Left ventricle myocardium inferior (tissue), 1 donor: ENCODE results near the gene KIF16B. TPM values are rescaled to one million over a fixed set of nuclear protein-coding genes. Genes with fewer than 3 reads are reported as not detected.

Source experiments
- DNase-seq: peaks from one replicate; pipeline ENCODE4 v3.0.0-alpha.2; 2020
- H3K27ac ChIP-seq: fragments of 200-600 bp; replicated peaks from 2 replicates; pipeline ENCODE4 v1.8.0; 2021
- H3K27me3 ChIP-seq: fragments of 200-600 bp; 2 replicates; pipeline ENCODE4 v1.8.0; 2021; ENCODE audit warnings: low read depth
- H3K36me3 ChIP-seq: fragments of 200-600 bp; 2 replicates; pipeline ENCODE4 v1.8.0; 2021
- H3K4me1 ChIP-seq: fragments of 200-600 bp; 2 replicates; pipeline ENCODE4 v1.8.0; 2021
- H3K4me3 ChIP-seq: fragments of 200-600 bp; 2 replicates; pipeline ENCODE4 v1.8.0; 2021; ENCODE audit warnings: mild to moderate bottlenecking, moderate library complexity
- H3K9me3 ChIP-seq: fragments of 200-600 bp; replicated peaks from 2 replicates; pipeline ENCODE4 v1.8.0; 2021
- CTCF ChIP-seq: fragments of 200-600 bp; IDR thresholded peaks from 2 replicates; pipeline ENCODE4 v1.8.0; 2021; ENCODE audit warnings: antibody characterized with exemption, mild to moderate bottlenecking, borderline replicate concordance
- intact Hi-C: fragments of 100-400 bp; cut with micrococcal nuclease; formaldehyde crosslinking; loops from one replicate; pipeline ENCODE4 v1.11.0; 2022
- total RNA-seq: library from RNA; stranded (reverse); fragmentation: NEBNext Ultra II Directional; extraction: Animal tissue kit (Norgen Biotek cat#: 25700); gene quantifications from one replicate; pipeline ENCODE4 v1.2.1, GENCODE V29; 2021
- donor health status: DM: no; HTN: yes; CAD: no; lungs with severe emphysema.

KIF16B gene
- total RNA-seq, 1 donor from 2014 or later: 16.4 TPM

GRCh38 chr20:16270314-16270931 is 302.8 kb downstream of the KIF16B start:
- Histone ChIP-seq H3K27me3 (no peaks in the 10 kb centered on the region), H3K9me3 (peaks cover 15% of the 10 kb centered on the region), H3K27ac (no peak overlapping the region), H3K4me1 (no peaks in the 10 kb centered on the region), H3K36me3 (peaks cover 20% of the 10 kb centered on the region), H3K4me3 (no peak overlapping the region)
- intact Hi-C loops: no loop called here
- no peak for TF ChIP-seq CTCF
- no peak for DNase-seq

GRCh38 chr20:16267526-16267925 is 305.7 kb downstream of the KIF16B start:
- no peak for TF ChIP-seq CTCF
- intact Hi-C loops: no loop called here
- DNase-seq: no peak
- Histone ChIP-seq H3K4me1 (peaks cover 11% of the 10 kb centered on the region), H3K4me3 (no peak overlapping the region), H3K27me3 (no peaks in the 10 kb centered on the region), H3K36me3 (peaks cover 9% of the 10 kb centered on the region), H3K27ac (no peak overlapping the region), H3K9me3 (peaks cover 16% of the 10 kb centered on the region)

- H3K36me3 ChIP-seq: peaks cover 6% of the 10 kb centered on the region
- H3K9me3 ChIP-seq: peaks cover 16% of the 10 kb centered on the region
- intact Hi-C loops: no loop called here
- peaks cover 15% of the 10 kb centered on the region for H3K4me1 ChIP-seq
- no peak for TF ChIP-seq CTCF
- no peak overlapping the region for H3K4me3 ChIP-seq
- H3K27ac ChIP-seq: no peak overlapping the region
- no peak for DNase-seq
- H3K27me3 ChIP-seq: no peaks in the 10 kb centered on the region
Measured at GRCh38 chr20:16265334-16265733, 307.9 kb downstream of the KIF16B start.

- intact Hi-C loops: no loop called here
- Histone ChIP-seq H3K27me3 (no peaks in the 10 kb centered on the region), H3K36me3 (peaks cover 6% of the 10 kb centered on the region), H3K27ac (no peak overlapping the region), H3K4me1 (peaks cover 15% of the 10 kb centered on the region), H3K4me3 (no peak overlapping the region), H3K9me3 (peaks cover 16% of the 10 kb centered on the region)
- DNase-seq: no peak
- TF ChIP-seq CTCF: no peak
Measured at GRCh38 chr20:16263582-16263981, 309.7 kb downstream of the KIF16B start.

- intact Hi-C loops: no loop called here
- TF ChIP-seq CTCF: no peak
- Histone ChIP-seq H3K27ac (no peak overlapping the region), H3K27me3 (no peaks in the 10 kb centered on the region), H3K9me3 (peaks cover 16% of the 10 kb centered on the region), H3K4me1 (peaks cover 15% of the 10 kb centered on the region), H3K4me3 (no peak overlapping the region), H3K36me3 (no peaks in the 10 kb centered on the region)
- DNase-seq: no peak
Measured at GRCh38 chr20:16262594-16262993, 310.7 kb downstream of the KIF16B start.
